Left lobe of liver (tissue), 2 donors: ENCODE results near the gene RYR3. TPM values are rescaled to one million over a fixed set of nuclear protein-coding genes. Genes with fewer than 3 reads are reported as not detected.
A peak's percentile ranks its signal among the peaks of the same experiment; 100 is the strongest.

Experiments
- ATAC-seq: fragments of 200-7000 bp; cut with Tn5 transposase; one replicate; pipeline ENCODE4 v1.9.1; 2020; ENCODE audit warnings: mild to moderate bottlenecking, moderate library complexity
- DNase-seq: peaks from one replicate; pipeline ENCODE4 v3.0.0-alpha.2; 2020; ENCODE audit warnings: low spot score
- total RNA-seq: library from RNA; stranded (reverse); gene quantifications from one replicate; pipeline ENCODE4 v1.2.1, GENCODE V29; 2021
- donor health status: DM: no; HTN: no; CAD: no; lungs with moderate emphysema.
- donor health status: DM: no; HTN: yes; CAD: no.

The RYR3 gene
- total RNA-seq, 1 donor from 2014 or later, result not detected

- ATAC-seq (no peak), DNase-seq (no peak)
Measured at GRCh38 chr15:33693166-33693800, 382.5 kb downstream of the RYR3 start.

DNA sequence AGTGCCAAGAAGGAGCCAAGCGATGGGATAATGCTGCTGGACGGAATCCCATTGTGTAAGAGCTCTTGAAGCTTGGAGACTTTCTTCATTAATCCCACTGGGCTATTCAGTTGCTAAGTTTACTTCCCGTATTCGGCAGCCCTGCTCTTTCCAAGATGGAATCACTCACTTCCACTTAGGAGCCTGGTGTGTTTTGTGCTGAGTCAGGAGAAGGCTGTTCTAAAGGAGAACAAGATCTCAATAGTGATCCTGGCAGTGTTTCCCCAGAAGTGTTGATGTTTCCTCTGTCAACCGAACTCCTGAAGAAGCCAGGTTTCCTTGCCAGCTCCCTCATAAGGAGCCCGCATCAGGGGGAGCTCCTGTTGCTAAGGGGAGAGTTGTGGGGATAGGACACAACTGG lies 387.4 kb downstream of the RYR3 start:
- ATAC-seq (no peak), DNase-seq (no peak)

- DNase-seq, result no peak
Measured at GRCh38 chr15:33699145-33699544, 388.4 kb downstream of the RYR3 start.

DNA sequence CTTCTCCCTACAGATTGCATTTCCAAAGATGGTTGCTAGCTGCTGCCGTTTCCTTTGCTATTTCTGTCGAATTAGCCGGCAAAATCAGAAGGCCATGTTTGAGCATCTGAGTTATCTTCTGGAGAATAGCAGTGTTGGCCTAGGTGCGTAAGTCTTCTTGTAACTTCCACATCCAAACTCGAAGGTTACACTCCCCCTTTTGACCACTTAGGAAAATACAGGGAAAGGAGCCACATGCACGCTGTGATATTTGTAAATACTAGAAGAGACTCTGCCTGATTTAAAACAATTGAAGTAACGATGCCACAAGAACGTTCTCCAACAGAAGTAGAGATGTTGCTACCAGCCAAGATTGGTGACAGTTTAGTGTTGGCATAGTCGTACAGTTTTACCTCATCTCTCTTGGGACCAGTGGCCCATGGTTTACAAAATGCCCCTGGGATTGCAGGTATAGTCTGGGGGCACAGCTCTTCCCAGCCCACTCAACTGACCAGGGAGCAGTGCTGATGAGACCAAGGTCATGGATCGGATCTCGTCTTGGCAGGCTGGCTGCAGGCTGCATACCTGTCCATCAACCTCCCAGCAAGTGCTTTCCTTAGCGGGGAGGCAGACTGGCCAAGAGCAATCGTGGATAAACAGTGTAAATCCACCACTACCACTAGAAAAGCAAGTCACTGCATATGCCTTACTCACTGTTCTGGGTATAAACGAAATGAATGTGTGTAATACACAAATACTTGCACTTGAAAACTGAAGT lies 389.1 kb downstream of the RYR3 start:
- no peak for DNase-seq
- no peak for ATAC-seq

More at GRCh38 chr15:33699145-33699544, 388.4 kb downstream of the RYR3 start:
- no peak for ATAC-seq

GRCh38 chr15:33700695-33701303 lies 390.0 kb downstream of the RYR3 start:
- ATAC-seq, result peak; percentile 99
- DNase-seq, result peak; percentile 62

- peak; percentile 31 for ATAC-seq
- no peak for DNase-seq
Measured at GRCh38 chr15:33701304-33701696, 390.5 kb downstream of the RYR3 start.

DNA sequence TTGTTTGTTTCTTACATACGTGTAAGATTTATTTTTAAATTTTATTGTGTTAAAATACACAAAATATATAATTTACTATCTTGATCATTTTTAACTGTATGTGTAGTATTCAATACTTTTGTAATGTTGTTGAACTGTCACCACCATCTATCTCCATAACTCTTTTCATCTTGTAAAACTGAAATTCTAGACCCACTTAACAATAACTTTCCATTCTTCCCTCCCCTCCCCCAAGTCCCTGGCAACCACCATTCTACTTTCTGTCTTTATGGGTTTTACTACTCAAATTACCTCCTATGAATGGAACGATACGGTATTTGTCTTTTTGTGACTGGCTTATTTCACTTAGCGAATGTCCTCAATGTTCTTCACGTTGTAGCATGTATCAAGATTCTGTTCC lies 395.4 kb downstream of the RYR3 start:
- no peak for ATAC-seq
- no peak for DNase-seq

DNA sequence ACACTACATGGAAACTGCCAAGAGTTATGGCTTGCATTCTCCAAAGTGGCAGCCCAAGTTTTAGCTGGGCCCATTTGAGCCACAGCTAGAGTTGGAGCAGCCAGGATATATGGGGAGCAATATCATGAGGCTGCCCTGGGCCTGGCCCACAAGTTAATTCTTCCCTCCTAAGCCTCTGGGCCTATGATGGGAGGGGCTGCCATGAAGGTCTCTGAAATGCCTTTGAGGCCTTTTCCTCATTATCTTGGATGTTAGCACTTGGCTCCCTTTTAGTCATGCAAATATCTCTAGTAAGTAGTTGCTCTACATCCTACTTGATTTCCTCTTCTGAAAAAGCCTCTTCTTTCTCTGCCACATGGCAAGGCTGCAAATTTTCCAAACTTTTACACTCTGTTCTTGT lies 400.0 kb downstream of the RYR3 start:
- no peak for DNase-seq
- ATAC-seq, result no peak

DNA sequence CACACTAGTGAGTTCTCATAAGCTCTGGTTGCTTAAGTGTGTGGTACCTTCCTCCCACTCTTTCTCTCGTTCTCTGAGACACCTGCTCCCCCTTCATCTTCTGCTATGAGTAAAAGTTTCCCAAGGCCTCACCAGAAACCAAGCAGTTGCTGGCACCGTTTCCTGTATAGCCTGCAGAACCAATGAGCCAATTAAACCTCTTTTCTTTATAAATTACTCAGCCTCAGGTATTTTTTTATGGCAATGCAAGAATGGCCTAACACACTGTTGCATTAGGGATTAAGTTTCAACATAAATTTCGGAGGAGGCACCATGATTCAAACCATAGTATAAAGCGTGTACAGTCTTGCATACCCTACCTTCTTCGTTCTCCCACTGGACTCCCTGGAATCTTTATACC lies 405.3 kb downstream of the RYR3 start:
- ATAC-seq (no peak), DNase-seq (no peak)

GRCh38 chr15:33720952-33721351 lies 410.2 kb downstream of the RYR3 start:
- DNase-seq (no peak), ATAC-seq (no peak)

- DNase-seq (no peak), ATAC-seq (no peak)
Measured at GRCh38 chr15:33722005-33722672, 411.4 kb downstream of the RYR3 start.

- ATAC-seq (no peak), DNase-seq (no peak)
Measured at GRCh38 chr15:33722673-33723015, 411.9 kb downstream of the RYR3 start.

GRCh38 chr15:33724321-33725036 lies 413.7 kb downstream of the RYR3 start:
- no peak for ATAC-seq

DNA sequence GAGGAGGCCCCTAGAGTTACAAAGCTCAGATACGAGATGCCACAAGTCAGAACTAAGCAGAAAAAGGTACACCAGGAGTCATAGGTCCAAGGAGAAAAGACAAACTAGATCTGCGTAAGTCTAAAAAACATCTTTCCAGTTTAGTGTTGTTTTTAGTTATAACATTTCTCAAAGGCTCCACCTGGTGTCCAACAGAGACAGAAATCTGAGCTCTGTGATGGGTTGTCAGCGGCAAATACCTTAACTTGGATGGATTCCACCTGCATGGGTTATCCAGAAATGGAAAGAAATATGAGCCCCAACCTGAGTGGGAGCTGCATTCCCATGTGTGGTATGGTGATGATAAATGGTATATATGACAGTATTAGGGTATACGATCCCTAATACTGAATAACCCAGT lies 418.9 kb downstream of the RYR3 start:
- ATAC-seq, result peak; percentile 58

More at GRCh38 chr15:33724321-33725036, 413.7 kb downstream of the RYR3 start:
- DNase-seq, result no peak

GRCh38 chr15:33730815-33731214 lies 420.0 kb downstream of the RYR3 start:
- no peak for DNase-seq
- no peak for ATAC-seq

More for the DNA sequence above, 418.9 kb downstream of the RYR3 start:
- no peak for DNase-seq

- ATAC-seq, result no peak
- DNase-seq, result no peak
Measured at GRCh38 chr15:33735143-33735542, 424.4 kb downstream of the RYR3 start.

DNA sequence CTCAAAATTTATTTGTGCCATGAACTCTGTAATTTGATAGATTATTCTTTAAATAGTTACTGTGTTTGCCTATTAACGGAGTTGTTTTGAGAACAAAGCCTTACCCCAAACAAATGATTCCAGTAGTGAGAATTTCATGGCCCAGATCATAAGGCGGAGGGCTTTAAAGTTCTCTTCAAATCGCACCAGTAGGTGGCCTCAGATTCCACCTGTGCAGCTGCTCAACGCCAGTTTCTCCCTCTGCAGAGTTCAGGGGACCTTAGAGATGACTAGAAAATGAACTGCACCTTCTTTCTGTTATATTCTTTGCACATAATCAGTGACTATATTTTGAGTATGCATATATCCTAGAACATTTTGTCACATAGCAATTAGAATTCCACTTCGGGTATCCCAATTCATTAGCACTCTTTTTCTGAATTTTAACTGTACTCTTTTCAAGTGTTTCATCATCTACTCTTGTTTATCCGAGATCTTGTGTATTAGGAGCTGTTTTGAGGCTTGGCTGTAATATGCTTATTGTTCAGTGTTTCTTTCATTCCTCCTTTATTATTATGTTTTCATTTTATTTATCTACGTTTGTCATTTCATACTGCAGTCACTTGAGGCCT lies 425.0 kb downstream of the RYR3 start:
- no peak for DNase-seq
- peak; percentile 90 for ATAC-seq

- DNase-seq (no peak), ATAC-seq (peak; percentile 88)
Measured at GRCh38 chr15:33737687-33738601, 427.2 kb downstream of the RYR3 start.

GRCh38 chr15:33738941-33739664 lies 428.3 kb downstream of the RYR3 start:
- DNase-seq (no peak), ATAC-seq (no peak)
